GM19438 (cell line): ENCODE data around the gene RPH3AL.
"Not testable (repeated sequence)": the region's sequence is repeated elsewhere in the genome, so short reads cannot be mapped to it uniquely, and the experiment has no call there.

Experiments used
- ATAC-seq: cut with Tn5 transposase; IDR thresholded peaks from one replicate; pipeline ENCODE4 v1.9.1; 2021; ENCODE audit warnings: low read depth; ENCODE audit not compliant: unreplicated experiment

The RPH3AL gene

DNA sequence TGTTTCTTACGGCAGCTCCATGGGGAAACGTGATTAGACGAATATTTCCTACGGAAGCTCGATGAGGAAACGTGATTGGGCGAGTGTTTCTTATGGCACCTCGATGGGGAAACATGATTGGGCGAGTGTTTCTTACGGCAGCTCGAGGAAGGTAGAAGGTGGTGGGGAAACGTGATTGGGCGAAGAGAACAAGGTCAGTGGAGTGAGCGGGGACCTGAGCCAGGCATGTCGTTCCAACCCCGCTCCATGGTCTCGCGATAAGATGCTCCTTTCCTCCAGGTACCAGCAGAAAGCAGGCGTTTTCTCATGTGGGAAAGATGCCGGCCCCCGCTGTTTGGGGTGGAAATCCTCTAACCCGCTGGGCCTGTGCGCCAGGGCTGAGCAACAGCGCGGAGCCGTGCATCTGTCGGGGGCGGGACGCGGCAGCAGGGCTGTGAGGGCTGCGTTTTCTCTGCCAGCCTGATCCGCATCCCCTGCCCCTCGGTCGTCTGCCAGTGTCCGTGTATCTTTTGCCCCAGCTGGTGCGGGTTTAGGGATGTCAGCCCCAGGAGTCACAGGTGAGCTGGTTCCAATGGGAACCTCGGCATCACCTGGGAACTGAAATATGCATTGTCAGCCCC is 145.6 kb downstream of the RPH3AL start:
- no peak for ATAC-seq

GRCh38 chr17:206484-206883 is 146.1 kb downstream of the RPH3AL start:
- ATAC-seq, result not testable (repeated sequence)

GRCh38 chr17:205817-206216 is 146.8 kb downstream of the RPH3AL start:
- ATAC-seq, result no peak

DNA sequence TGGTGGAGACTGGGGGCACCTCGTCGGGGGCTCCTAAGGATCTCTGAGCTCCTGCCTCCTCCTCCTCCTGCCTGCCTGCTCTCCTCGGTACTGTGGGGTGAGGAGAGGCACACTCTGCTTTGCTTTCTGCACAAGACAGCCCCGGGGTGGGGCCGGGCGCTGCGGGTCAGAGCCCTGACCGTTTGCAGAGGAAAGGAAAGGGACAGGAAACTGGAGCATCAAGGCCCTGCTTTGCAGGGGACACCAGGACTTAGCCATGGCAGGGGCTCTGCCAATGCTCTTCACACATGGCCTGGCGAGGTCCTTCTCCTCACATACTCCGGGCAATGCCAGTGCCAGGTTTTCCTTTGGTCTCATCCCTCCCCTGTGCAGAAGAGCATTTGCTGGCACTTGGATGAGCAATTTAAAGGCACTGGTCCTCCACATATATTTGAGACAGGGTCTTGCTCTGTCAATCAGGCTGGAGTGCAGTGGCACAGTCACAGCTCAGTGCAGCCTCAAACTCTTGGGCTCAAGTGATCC is 147.4 kb downstream of the RPH3AL start:
- ATAC-seq, result no peak

DNA sequence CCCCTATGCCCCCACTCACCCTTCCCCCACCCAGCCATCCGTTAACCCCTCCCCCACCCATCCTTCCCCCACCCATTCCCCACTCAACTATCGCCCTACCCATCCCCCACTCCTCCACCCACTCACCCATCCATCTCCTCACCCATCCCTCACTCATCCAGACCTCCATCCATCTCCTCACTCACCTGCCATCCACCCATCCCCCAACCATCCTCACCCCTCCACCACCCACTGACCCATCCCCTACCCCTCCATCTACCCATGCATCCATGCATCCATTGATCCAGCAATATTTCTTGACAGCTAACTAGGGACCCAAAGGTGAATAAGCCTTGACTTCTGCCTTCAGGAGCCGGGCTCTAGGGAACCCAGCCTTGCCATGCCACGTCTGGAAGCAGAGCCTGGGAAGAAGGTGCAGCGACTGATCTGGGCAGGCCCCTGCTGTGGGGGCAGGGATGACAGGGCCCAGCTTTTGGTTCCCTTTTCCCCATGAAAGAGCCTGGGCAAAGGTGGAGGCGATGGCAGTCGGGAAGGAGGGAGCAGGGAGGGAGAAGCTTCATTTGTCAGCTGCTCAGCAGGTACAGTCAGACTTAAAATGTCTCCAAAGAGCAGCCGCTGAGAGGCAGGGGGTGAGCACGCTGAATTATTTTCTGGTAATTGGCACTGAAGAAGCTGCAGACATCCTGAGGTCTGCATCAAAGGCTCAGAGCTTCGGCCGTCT is 148.0 kb downstream of the RPH3AL start:
- ATAC-seq, result no peak

DNA sequence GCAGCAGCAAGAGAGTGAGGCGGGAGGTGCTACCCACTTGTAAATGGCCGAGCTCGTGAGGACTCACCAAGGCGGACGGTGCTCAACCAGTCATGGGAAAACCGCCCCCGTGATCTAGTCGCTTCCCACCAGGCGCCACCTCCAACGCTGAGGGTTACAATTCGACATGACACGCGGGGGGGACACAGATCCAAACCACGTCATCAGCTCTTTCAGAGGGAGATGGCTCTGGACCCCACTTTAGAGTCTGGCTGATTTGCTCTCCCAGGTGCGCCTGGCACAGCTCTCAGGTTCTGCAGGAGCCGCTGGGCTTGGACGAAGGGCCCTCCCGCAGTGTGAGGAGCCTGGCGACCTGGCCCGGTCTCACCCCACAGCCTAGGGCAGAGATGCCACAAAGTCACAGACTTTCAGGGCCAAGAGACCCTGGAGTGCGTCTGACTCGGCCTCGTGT is 150.1 kb downstream of the RPH3AL start:
- ATAC-seq, result no peak

- not testable (repeated sequence) for ATAC-seq
Observed at GRCh38 chr17:201736-202135, 150.9 kb downstream of the RPH3AL start.

DNA sequence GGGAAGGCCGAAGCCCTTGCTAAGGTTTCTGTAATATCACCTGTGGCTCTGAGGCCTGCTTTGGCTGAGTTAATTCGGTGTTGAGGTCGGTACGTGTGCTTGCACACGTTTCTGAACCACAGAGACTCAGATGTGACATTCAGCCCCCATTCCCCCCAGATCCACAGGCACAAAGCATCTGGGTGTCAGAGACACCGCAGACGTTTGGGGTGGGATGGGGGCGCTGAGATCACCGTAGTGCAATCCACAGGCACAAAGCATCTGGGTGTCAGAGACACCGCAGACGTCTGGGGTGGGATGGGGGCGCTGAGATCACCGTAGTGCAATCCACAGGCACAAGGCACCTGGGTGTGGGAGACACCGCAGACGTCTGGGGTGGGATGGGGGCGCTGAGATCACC is 151.3 kb downstream of the RPH3AL start:
- not testable (repeated sequence) for ATAC-seq

DNA sequence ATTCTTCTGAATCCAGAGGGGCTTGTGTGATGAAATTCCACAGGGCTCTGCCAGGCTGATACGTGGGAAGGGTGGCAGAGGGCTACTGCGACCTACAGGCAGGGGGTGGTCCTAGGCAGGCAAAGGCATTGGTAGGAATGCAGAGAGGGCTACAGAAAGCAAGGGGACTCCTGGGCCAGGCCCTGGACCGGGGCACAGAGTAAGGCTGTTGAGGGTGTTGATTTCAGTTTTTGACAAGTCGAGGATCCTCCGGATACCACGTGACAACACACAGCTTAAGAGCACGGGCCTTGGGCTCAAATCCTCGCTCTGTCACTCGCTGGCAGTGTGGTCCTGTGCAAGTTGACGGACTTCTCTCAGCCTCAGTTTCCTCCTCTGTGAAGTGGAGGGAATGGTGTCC is 152.0 kb downstream of the RPH3AL start:
- no peak for ATAC-seq

DNA sequence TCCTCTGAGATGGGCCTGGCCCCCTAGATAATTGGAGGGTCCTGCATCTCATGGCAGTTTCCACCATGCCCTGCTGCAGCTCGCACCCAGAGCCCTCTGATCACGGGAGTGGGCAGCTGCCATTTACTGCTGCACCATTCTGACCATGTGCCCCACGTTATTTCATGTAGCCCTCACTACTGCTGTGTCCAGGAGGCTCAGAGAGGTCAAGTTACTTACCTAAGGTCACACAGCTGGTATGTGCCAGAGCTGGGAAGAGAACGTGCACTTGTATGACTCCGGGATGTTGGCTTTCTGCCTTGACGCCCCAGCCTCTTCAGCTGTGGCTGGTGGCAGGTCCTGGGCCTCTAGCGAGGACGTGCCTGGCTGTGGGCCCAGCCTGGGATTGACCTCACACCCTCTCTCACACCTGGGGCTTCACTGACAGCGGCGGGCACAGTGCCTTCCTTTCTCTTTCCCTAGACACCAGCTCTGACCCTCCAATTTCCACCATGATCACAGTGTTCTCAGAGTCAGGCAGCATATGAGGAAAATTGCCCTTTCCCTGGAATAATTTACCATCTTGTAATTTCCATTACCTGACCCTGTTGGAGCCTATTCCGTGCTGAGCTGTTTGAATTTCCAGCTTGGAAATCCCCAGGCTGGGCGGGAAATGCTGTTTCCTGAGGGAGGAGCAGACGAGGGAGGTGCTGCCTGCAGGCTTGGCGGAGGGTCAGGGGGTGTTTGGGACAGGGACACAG is 152.6 kb downstream of the RPH3AL start:
- ATAC-seq, result no peak

GRCh38 chr17:199191-199604 is 153.4 kb downstream of the RPH3AL start:
- ATAC-seq, result no peak

DNA sequence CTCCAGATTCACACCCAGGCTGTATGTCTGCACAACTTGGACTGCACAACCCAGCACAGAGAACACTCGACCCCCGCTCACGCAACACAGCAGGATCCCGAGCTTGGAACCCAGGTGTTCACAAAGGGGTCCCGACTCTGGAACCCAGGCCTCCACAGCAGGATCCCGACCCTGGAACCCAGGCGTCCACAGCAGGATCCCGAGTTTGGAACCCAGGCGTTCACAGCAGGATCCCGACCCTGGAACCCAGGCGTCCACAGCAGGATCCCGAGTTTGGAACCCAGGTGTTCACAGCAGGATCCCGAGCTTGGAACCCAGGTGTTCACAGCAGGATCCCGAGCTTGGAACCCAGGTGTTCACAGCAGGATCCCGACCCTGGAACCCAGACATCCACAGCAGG is 154.4 kb downstream of the RPH3AL start:
- ATAC-seq, result not testable (repeated sequence)

- ATAC-seq, result no peak
Observed at GRCh38 chr17:197352-197751, 155.3 kb downstream of the RPH3AL start.

DNA sequence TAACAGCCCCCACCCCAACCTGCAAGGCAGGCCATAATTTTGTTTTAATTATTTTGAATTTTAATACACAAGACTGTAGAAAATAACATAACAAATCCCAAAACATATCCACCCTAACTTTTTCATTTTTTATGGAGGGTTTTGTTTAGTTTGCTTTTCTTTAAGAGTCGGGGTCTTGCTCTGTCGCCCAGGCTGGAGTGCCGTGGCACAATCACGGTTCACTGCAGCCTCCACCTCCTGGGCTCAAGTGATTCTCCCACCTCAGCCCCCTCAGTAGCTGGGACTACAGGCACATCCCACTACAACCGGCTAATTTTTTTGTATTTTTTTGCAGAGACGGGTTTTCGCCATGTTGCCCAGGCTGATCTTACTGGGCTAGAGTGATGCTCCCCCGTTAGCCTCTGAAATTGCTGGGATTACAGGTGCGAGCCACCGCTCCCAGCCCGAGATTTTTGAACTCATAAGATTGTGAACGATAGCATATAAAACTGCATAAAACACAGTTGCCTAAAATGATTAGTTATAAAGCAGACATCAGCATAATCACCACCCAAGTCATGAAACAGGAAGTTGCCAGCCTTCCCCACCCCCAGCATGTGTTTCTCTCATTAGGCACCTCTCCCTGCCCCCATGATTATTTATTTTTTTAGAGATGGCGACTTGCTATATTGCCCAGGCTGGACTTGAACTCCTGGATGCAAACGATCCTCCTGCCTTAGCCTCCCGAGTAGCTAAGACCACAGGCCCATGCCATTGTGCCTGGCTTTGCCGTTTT is 157.6 kb downstream of the RPH3AL start:
- no peak for ATAC-seq

- ATAC-seq, result no peak
Observed at GRCh38 chr17:193841-194806, 158.5 kb downstream of the RPH3AL start.

DNA sequence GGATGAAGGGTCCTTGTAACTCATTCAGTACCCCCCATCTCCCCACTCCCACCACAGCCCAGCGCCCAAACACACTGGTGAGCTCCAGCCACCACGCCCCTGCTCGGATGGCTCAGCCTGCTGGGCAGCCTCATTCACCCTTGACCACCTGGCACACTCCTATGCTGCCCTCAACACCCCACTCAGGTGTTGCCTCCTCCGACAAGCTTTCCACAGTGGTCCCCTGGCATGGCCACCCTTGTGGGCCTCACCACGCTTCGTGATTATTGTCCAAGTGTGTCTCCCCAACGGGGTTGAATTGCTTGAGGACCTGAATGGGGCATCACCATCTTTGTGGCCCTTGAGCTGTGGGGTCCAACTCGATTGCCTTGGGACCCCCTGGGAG is 159.2 kb downstream of the RPH3AL start:
- ATAC-seq, result no peak

- no peak for ATAC-seq
Observed at GRCh38 chr17:192666-193425, 159.8 kb downstream of the RPH3AL start.

DNA sequence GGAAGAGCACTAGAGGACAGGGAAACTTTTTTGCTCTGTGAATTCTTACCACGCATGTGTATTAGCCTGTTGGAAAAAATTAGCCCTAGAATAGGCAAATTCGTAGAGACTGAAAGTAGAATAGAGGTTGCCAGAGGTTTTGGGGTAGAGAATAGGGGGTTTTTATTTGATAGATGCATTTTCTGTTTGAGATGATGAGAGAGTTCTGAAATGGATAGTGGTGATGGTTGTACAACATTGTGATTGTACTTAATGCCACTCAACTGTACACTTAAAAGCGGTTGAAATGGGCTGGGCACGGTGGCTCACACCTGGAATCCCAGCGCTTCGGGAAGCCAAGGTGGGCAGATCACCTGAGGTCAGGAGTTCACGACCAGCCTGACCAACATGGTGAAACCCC is 163.2 kb downstream of the RPH3AL start:
- ATAC-seq, result no peak

GRCh38 chr17:187130-187529 is 165.5 kb downstream of the RPH3AL start:
- no peak for ATAC-seq
